Thyroid gland (tissue), 4 donors: ENCODE results near the gene CEP350.

Experiments
- POLR2A ChIP-seq, 2 donors: fragments of 450-650 bp; IDR thresholded peaks; one replicate each; pipeline ENCODE4 v1.6.1; 2017; ENCODE audit warnings: antibody characterized with exemption in 2 of 2, mild to moderate bottlenecking in 2 of 2, moderate library complexity in 1 of 2
- TF ChIP-seq, protein P1 (sequence below), 6 experiments: fragments of 200-600 bp in 3 of 6; fragments of 450-650 bp in 3 of 6; sonication (generic) in 3 of 6; IDR thresholded peaks; one replicate each; pipeline ENCODE4 v1.5.1; 2016 to 2019; ENCODE audit warnings: antibody characterized with exemption in 6 of 6, mild to moderate bottlenecking in 2 of 6, inconsistent platforms in 1 of 6, moderate library complexity in 1 of 6

DNA sequence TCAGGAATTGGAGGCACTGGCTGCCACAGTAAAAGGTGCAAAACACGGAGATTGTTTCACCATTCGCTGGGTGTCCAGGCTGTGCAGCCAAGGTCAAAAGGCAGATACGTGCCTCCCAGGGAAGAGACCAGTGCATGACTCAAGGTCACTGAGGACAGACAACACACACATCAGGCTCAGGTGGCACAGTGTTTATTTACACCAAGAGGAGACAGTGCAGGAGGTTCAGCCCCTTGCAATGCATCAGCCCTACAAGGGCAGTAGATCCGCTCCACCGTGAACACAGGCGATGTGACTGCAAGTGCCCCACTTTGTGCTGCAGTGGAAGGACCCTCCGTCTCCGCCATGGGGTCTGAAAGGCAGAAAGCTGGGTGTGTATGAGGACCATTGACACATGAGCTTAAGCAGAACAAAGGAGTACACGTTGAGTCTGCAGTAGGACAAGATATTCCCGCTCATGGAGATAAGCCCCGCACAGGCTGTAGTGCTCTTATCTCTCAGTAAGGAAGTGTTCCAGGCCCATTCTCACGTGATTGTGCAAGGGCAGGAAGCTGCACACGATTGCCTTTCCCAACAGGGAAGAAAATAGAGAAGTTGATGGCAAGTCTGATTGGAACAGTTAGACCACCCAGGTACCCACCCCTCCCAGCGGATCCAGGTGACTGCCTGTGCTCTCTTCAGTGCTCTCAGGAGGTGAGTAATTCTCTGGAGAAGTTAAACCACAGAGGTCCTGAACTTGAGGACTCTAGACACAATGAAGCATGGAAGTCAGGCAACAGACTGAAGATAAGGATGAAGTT, 162.6 kb downstream of the CEP350 start:
- TF ChIP-seq, protein P1, sequence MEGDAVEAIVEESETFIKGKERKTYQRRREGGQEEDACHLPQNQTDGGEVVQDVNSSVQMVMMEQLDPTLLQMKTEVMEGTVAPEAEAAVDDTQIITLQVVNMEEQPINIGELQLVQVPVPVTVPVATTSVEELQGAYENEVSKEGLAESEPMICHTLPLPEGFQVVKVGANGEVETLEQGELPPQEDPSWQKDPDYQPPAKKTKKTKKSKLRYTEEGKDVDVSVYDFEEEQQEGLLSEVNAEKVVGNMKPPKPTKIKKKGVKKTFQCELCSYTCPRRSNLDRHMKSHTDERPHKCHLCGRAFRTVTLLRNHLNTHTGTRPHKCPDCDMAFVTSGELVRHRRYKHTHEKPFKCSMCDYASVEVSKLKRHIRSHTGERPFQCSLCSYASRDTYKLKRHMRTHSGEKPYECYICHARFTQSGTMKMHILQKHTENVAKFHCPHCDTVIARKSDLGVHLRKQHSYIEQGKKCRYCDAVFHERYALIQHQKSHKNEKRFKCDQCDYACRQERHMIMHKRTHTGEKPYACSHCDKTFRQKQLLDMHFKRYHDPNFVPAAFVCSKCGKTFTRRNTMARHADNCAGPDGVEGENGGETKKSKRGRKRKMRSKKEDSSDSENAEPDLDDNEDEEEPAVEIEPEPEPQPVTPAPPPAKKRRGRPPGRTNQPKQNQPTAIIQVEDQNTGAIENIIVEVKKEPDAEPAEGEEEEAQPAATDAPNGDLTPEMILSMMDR (IDR thresholded peaks at IDR 0.05) = no peak
- TF ChIP-seq POLR2A (IDR thresholded peaks at IDR 0.05) = no peak
